ENCODE results near the gene NFKB1.

DNA sequence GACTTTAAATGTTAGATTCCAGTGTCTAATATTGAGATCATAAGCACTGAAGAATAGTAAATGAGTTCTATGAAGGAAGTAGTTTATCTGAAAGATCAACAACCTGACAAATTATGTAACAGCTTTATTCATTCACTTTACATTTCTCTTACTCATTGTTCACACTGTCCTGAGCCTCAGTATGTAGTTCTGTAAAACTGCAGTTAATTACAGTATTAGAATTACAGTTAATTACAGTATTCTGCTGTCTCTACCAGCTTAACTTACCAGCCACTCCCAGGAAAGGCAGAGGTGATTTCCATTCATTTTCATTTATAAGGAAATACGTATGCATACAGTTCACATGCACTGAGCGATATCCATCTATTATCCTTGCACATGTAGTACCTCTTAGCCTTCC is 32.7 kb downstream of the NFKB1 start:
- no peak for TF ChIP-seq CTCF (IDR thresholded peaks at IDR 0.05)
- no peak for TF ChIP-seq POLR2A (IDR thresholded peaks at IDR 0.05)

Measured in adrenal gland (tissue), 5 donors.